ENCODE data around the gene POLR1D. TPM values are rescaled to one million over a fixed set of nuclear protein-coding genes. Genes with fewer than 3 reads are reported as not detected.

POLR1D gene
- total and polyA plus RNA-seq, 8 donors: 43.7 to 230 (median 139) TPM

DNA sequence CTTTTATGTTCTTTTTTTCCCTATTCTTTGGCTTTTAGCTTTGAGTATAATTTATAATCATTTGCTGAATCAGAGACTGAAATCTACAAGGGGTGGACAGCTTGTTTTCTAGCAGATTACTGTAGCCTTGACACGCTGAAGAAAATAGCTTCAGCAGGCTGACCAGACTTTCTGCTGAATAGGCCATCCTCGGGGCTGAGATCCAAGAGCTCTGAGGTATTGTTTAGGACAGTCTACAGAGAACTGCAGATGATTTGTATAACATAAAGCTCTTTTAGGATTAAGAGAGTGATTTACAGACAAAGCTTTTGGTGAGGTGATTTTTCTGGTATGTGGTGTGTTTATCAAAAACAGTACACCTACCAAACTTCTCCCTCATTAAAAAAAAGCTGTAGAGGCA lies 16.8 kb downstream of the POLR1D start:
- peaks cover 0 to 77% (median 46%) of the 10 kb centered on the region in 4 donors for H3K4me1 ChIP-seq

DNA sequence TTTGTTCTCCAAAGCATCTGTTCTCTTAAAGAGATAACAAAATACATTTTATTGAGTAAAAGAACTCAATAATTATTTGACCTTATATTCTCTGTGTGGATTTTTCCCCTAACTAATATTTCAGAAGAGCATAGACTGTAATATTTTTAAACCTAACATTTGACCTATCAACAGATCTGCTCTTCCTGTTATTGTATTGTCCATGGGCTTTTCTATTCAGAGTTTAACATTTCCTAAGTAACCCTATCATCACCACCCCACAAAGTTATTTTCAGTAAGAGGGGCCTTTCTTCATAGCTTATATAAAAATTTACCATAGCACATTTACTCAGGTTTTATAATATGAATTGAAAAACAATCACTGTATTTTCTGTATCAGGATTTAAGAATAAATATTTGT lies 17.5 kb downstream of the POLR1D start:
- peak overlapping the region in 1 of 5 donors; percentile 66 for H3K27ac ChIP-seq
- no peak overlapping the region for H3K4me3 ChIP-seq
- intact Hi-C loops (cut with DNase I; ENCODE audit: low total_unique reads): no loop called here

More for the DNA sequence above, 16.8 kb downstream of the POLR1D start:
- Histone ChIP-seq H3K27me3 (no peaks in the 10 kb centered on the region), H3K9me3 (no peaks in the 10 kb centered on the region), H3K4me3 (no peak overlapping the region), H3K36me3 (no peaks in the 10 kb centered on the region), H3K27ac (peak overlapping the region in 3 of 5 donors; percentile 28 to 66 (median 45))
- intact Hi-C loops (cut with DNase I; ENCODE audit: low total_unique reads): no loop called here
- 41 to 66% (median 61%) methylated on average over 2 of the region's 2 CpGs for WGBS, 5 donors
- TF ChIP-seq, protein P1, sequence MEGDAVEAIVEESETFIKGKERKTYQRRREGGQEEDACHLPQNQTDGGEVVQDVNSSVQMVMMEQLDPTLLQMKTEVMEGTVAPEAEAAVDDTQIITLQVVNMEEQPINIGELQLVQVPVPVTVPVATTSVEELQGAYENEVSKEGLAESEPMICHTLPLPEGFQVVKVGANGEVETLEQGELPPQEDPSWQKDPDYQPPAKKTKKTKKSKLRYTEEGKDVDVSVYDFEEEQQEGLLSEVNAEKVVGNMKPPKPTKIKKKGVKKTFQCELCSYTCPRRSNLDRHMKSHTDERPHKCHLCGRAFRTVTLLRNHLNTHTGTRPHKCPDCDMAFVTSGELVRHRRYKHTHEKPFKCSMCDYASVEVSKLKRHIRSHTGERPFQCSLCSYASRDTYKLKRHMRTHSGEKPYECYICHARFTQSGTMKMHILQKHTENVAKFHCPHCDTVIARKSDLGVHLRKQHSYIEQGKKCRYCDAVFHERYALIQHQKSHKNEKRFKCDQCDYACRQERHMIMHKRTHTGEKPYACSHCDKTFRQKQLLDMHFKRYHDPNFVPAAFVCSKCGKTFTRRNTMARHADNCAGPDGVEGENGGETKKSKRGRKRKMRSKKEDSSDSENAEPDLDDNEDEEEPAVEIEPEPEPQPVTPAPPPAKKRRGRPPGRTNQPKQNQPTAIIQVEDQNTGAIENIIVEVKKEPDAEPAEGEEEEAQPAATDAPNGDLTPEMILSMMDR (IDR thresholded peaks at IDR 0.05): no peak
- no peak for TF ChIP-seq POLR2A (IDR thresholded peaks at IDR 0.05)
- no peak for TF ChIP-seq POLR2AphosphoS5 (IDR thresholded peaks at IDR 0.05)
- no peak for TF ChIP-seq EP300 (IDR thresholded peaks at IDR 0.05)
- peak in 1 of 2 donors; percentile 61 for DNase-seq

DNA sequence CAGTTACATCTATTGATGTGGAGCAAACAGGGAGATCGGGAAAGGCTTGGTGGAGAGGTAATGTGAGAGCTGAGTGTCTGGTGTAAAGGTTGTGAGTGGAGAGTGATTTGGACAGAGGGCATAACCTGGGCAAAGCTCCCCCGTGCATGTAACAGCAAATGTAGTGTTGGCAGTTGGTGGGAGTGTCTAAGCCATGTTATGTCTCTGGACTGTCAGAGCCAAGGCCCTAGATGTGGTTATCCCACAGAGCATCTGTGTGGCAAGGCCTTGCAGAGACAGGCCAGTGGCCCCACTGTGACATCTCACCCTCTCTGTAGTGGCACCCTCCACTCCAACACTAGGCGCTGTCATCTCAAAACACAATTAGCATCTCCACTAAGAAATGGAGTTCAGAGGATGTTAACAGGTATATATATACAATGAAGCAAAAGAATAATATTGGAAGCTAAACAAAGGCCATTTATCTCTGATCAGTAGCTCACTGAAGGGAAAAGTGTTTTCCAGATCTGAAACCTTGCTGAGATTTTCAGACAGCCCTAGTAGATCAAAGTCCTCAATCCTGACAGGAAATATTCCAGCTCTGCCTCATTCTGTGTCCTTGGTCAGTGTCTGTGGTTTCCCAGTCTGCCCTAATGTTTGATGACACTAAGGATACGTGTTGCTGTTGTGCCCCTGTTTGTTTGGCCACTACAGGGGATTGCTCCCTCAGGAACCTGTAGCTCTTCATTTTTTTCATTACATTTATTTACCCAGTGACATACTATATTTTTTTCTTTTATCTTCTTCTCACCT lies 20.2 kb downstream of the POLR1D start:
- intact Hi-C loops (cut with DNase I; ENCODE audit: low total_unique reads): no loop called here
- Histone ChIP-seq H3K4me3 (no peak overlapping the region), H3K27me3 (no peaks in the 10 kb centered on the region), H3K27ac (peak overlapping the region in 1 of 5 donors; percentile 15), H3K9me3 (no peaks in the 10 kb centered on the region), H3K4me1 (peaks cover 0 to 75% (median 43%) of the 10 kb centered on the region in 4 donors), H3K36me3 (no peaks in the 10 kb centered on the region)
- no peak for DNase-seq
- WGBS, 5 donors: 83 to 93% (median 86%) methylated on average over 4 of the region's 4 CpGs
- TF ChIP-seq, protein P1 (IDR thresholded peaks at IDR 0.05): no peak
- TF ChIP-seq POLR2AphosphoS5 (IDR thresholded peaks at IDR 0.05) (no peak), EP300 (IDR thresholded peaks at IDR 0.05) (no peak), POLR2A (IDR thresholded peaks at IDR 0.05) (no peak)

More for the DNA sequence above, 17.5 kb downstream of the POLR1D start:
- TF ChIP-seq POLR2AphosphoS5 (IDR thresholded peaks at IDR 0.05): no peak
- no peak for TF ChIP-seq POLR2A (IDR thresholded peaks at IDR 0.05)
- no peak for TF ChIP-seq EP300 (IDR thresholded peaks at IDR 0.05)
- TF ChIP-seq, protein P1 (IDR thresholded peaks at IDR 0.05): no peak
- H3K4me1 ChIP-seq: peaks cover 0 to 77% (median 50%) of the 10 kb centered on the region in 4 donors
- no peaks in the 10 kb centered on the region for H3K27me3 ChIP-seq
- DNase-seq: no peak
- H3K9me3 ChIP-seq: no peaks in the 10 kb centered on the region
- H3K36me3 ChIP-seq: no peaks in the 10 kb centered on the region

DNA sequence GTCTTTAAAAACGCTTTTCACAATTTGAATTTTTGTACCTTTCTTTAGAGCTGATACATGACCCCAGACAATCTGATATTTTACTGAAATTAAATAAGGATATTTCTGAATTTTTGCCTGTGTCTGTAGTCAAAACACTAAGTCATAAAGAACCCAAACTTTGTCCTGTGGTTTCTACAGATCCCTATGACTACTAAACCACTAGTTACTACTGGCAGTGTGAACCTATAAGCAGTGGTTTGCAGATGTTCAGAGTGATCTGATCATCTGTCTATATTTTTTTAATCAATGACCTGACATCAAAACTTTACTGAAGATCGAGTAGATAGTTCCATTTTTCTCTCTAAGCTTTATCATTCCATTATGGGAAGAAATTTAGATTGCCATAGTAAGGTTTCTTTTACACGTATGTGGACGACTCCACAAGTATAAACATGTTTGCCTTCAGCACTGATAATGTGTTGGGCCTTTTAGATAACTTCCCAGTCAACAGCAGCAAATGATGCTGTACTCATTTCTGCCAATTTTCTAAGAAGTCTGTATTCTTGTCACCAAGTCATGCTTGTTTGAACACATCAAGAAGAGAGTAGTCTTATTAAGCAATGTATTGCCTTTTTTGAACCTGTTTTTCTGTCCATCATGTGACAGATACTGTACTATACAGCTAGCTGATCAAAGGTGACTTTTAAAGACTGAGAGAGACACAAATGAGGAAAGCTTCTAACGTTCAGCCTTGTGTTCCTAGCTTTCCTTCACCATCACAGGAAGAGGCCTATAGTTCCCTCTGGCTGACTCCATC lies 21.8 kb downstream of the POLR1D start:
- no peak overlapping the region for H3K4me3 ChIP-seq
- H3K27ac ChIP-seq: peak overlapping the region in 1 of 5 donors; percentile 56
- intact Hi-C loops (cut with DNase I; ENCODE audit: low total_unique reads): no loop called here
- no peaks in the 10 kb centered on the region for H3K9me3 ChIP-seq
- 42 to 54% (median 51%) methylated on average over 5 of the region's 5 CpGs for WGBS, 5 donors
- peaks cover 0 to 59% (median 31%) of the 10 kb centered on the region in 4 donors for H3K4me1 ChIP-seq
- H3K27me3 ChIP-seq: no peaks in the 10 kb centered on the region
- peaks cover 3 to 4% (median 4%) of the 10 kb centered on the region in 4 donors for H3K36me3 ChIP-seq
- no peak for DNase-seq
- TF ChIP-seq POLR2A (IDR thresholded peaks at IDR 0.05) (no peak), POLR2AphosphoS5 (IDR thresholded peaks at IDR 0.05) (no peak), EP300 (IDR thresholded peaks at IDR 0.05) (no peak)
- TF ChIP-seq, protein P1 (IDR thresholded peaks at IDR 0.05): no peak
